IMR-90 (cell line): ENCODE data around the gene HHLA2. TPM values are rescaled to one million over a fixed set of nuclear protein-coding genes. Genes with fewer than 3 reads are reported as not detected.

ENCODE experiments used
- ATAC-seq: fragments of 200-7000 bp; cut with Tn5 transposase; 2 replicates; pipeline ENCODE4 v1.9.1; 2020; ENCODE audit warnings: low read depth, mild to moderate bottlenecking, moderate library complexity
- BruUV-seq: library from RNA; stranded (reverse); fragments of 400-500 nt; replicated peaks from 2 replicates; lab custom pipeline; 2021; lab: Mats Ljungman, UMichigan
- CTCF ChIA-PET: fragments of 300-600 bp; formaldehyde crosslinking; extraction: SDS; loops from one replicate; lab custom pipeline; 2021; ENCODE audit warnings: antibody characterized with exemption; lab: Yijun Ruan, JAX
- POLR2A ChIA-PET: fragments of 300-600 bp; sonication (Branson Sonifier 250); formaldehyde crosslinking; loops from one replicate; lab custom pipeline; 2022; ENCODE audit warnings: antibody characterized with exemption; ENCODE audit not compliant: unreplicated experiment; lab: Charles Lee
- DNase-seq: peaks from one replicate; pipeline ENCODE4 v3.0.0; 2013
- H2AFZ ChIP-seq: replicated peaks from 2 replicates; pipeline ENCODE3; 2013; ENCODE audit warnings: low read length, mild to moderate bottlenecking; ENCODE audit not compliant: poor library complexity
- H2AK5ac ChIP-seq: 2 replicates; pipeline ENCODE4 v1.6.1; 2013; ENCODE audit warnings: low read depth, low read length, inconsistent platforms
- H2AK9ac ChIP-seq: replicated peaks from 2 replicates; pipeline ENCODE3; 2013; ENCODE audit warnings: mild to moderate bottlenecking, low read depth, low read length, moderate library complexity; ENCODE audit not compliant: poor library complexity
- H2BK120ac ChIP-seq: 2 replicates; pipeline ENCODE4 v1.6.1; 2013; ENCODE audit warnings: low read depth, low read length, inconsistent platforms
- H2BK15ac ChIP-seq: 3 replicates; pipeline ENCODE4 v1.6.1; 2013; ENCODE audit warnings: low read depth, low read length, inconsistent platforms
- H2BK20ac ChIP-seq: 2 replicates; pipeline ENCODE4 v1.6.1; 2013; ENCODE audit warnings: low read depth, mild to moderate bottlenecking, inconsistent platforms, low read length, moderate library complexity
- H2BK5ac ChIP-seq: 2 replicates; pipeline ENCODE4 v1.6.1; 2013; ENCODE audit warnings: mild to moderate bottlenecking, low read depth, low read length, inconsistent platforms; ENCODE audit not compliant: poor library complexity, severe bottlenecking
- H3K14ac ChIP-seq: replicated peaks from 2 replicates; pipeline ENCODE4 v1.6.1; 2013; ENCODE audit warnings: low read depth, low read length, inconsistent platforms
- H3K18ac ChIP-seq: 2 replicates; pipeline ENCODE4 v1.6.1; 2013; ENCODE audit warnings: low read depth, low read length, control low read depth
- H3K23ac ChIP-seq: 2 replicates; pipeline ENCODE4 v1.6.1; 2013; ENCODE audit warnings: low read depth, low read length, inconsistent platforms
- H3K27ac ChIP-seq: 2 replicates; pipeline ENCODE4 v1.5.1; 2013; ENCODE audit warnings: mild to moderate bottlenecking, control low read depth, low read length; ENCODE audit not compliant: insufficient read depth
- H3K27me3 ChIP-seq: 2 replicates; pipeline ENCODE4 v1.6.1; 2013; ENCODE audit warnings: low read length; ENCODE audit not compliant: control insufficient read depth, insufficient read depth
- H3K36me3 ChIP-seq: 2 replicates; pipeline ENCODE4 v1.6.1; 2013; ENCODE audit warnings: low read length, mixed read lengths; ENCODE audit not compliant: control insufficient read depth, insufficient read depth
- H3K4ac ChIP-seq: 2 replicates; pipeline ENCODE4 v1.6.1; 2013; ENCODE audit warnings: low read depth, low read length, inconsistent platforms
- H3K4me1 ChIP-seq: 2 replicates; pipeline ENCODE4 v1.6.1; 2013; ENCODE audit warnings: low read length, mixed read lengths; ENCODE audit not compliant: control insufficient read depth, insufficient read depth
- H3K4me2 ChIP-seq: 2 replicates; pipeline ENCODE4 v1.6.1; 2013; ENCODE audit warnings: low read depth, mild to moderate bottlenecking, control low read depth, low read length, moderate library complexity
- H3K4me3 ChIP-seq: 2 replicates; pipeline ENCODE4 v1.5.1; 2013; ENCODE audit warnings: low read depth, mild to moderate bottlenecking, control low read depth, low read length, moderate library complexity; ENCODE audit not compliant: insufficient read depth
- H3K56ac ChIP-seq: 2 replicates; pipeline ENCODE4 v1.6.1; 2013; ENCODE audit warnings: low read length, inconsistent platforms; ENCODE audit not compliant: insufficient read depth; ENCODE audit errors: extremely low read depth
- H3K79me1 ChIP-seq, 2 experiments: 2 replicates each; pipeline ENCODE4 v1.6.1; 2013; ENCODE audit warnings: low read length in 2 of 2, inconsistent platforms in 1 of 2, low read depth in 1 of 2
- H3K9ac ChIP-seq: 2 replicates; pipeline ENCODE4 v1.6.1; 2013; ENCODE audit warnings: low read depth, low read length, control low read depth
- H3K9me1 ChIP-seq: 2 replicates; pipeline ENCODE4 v1.6.1; 2013; ENCODE audit warnings: low read length, inconsistent platforms; ENCODE audit not compliant: insufficient read depth
- H3K9me3 ChIP-seq: 2 replicates; pipeline ENCODE4 v1.6.1; 2013; ENCODE audit warnings: low read length; ENCODE audit not compliant: control insufficient read depth, insufficient read depth
- H4K20me1 ChIP-seq: 2 replicates; pipeline ENCODE4 v1.6.1; 2013; ENCODE audit warnings: low read length, inconsistent platforms; ENCODE audit not compliant: insufficient read depth
- H4K5ac ChIP-seq: 2 replicates; pipeline ENCODE4 v1.6.1; 2013; ENCODE audit warnings: mild to moderate bottlenecking, low read depth, low read length, control low read depth
- H4K8ac ChIP-seq, 2 experiments: 2 replicates each; pipeline ENCODE4 v1.6.1; 2013; ENCODE audit warnings: low read depth in 2 of 2, low read length in 2 of 2, control low read depth in 1 of 2, inconsistent platforms in 1 of 2
- H4K91ac ChIP-seq: 2 replicates; pipeline ENCODE4 v1.6.1; 2013; ENCODE audit warnings: low read depth, low read length, inconsistent platforms; ENCODE audit not compliant: insufficient read depth
- BHLHE40 ChIP-seq: fragments of 150-350 bp; IDR thresholded peaks from 2 replicates; pipeline ENCODE4 v1.6.1; 2016; ENCODE audit warnings: mild to moderate bottlenecking, low read depth, low read length
- MAZ ChIP-seq: IDR thresholded peaks from 2 replicates; pipeline ENCODE4 v1.6.1; 2012; ENCODE audit warnings: low read depth, mild to moderate bottlenecking, low read length, improper control_type of control experiment, moderate library complexity, borderline replicate concordance
- NFE2L2 ChIP-seq: fragments of 150-350 bp; IDR thresholded peaks from 2 replicates; pipeline ENCODE4 v1.6.1; 2016; ENCODE audit warnings: low read depth, mild to moderate bottlenecking, low read length
- RCOR1 ChIP-seq: IDR thresholded peaks from 2 replicates; pipeline ENCODE4 v1.6.1; 2012; ENCODE audit warnings: mild to moderate bottlenecking, low read length, improper control_type of control experiment; ENCODE audit not compliant: insufficient replicate concordance
- RFX5 ChIP-seq: IDR thresholded peaks from 2 replicates; pipeline ENCODE4 v1.8.0; 2012; ENCODE audit warnings: low read depth, mild to moderate bottlenecking, low read length, moderate library complexity
- SMC3 ChIP-seq: fragments of 150-350 bp; IDR thresholded peaks from 2 replicates; pipeline ENCODE4 v1.6.1; 2016; ENCODE audit warnings: low read depth, mild to moderate bottlenecking, antibody characterized with exemption, low read length, moderate library complexity
- USF2 ChIP-seq: fragments of 150-350 bp; IDR thresholded peaks from 2 replicates; pipeline ENCODE4 v1.6.1; 2017; ENCODE audit warnings: mild to moderate bottlenecking, antibody characterized with exemption, low read length, low read depth
- WGBS, 2 experiments: methylation state at CpG; one replicate each; pipeline versions ENCODE4 v1.1.5 to v1.1.7; 2013; ENCODE audit warnings: missing lambda C conversion rate in 2 of 2; ENCODE audit not compliant: insufficient read length in 1 of 2; ENCODE audit errors: extremely low coverage in 2 of 2; 5-methylcytosine and 5-hydroxymethylcytosine counted together
- dilution Hi-C: fragments of 300-500 bp; cut with HindIII; formaldehyde crosslinking; loops from one replicate; pipeline ENCODE4 v1.14.3; 2018; ENCODE audit warnings: low sequenced_read_pairs; ENCODE audit not compliant: unreplicated experiment
- in situ Hi-C: fragments of 300-500 bp; cut with MboI; formaldehyde crosslinking; loops from 3 replicates; pipeline ENCODE4 v1.14.3; 2019; ENCODE audit warnings: low sequenced_read_pairs, inconsistent platforms, mixed read lengths
- intact Hi-C: fragments of 100-400 bp; cut with micrococcal nuclease; formaldehyde crosslinking; loops from 2 replicates; pipeline ENCODE4 v1.10.0; 2022
- polyA plus RNA-seq, 3 experiments: library from polyadenylated mRNA; depleted of rRNA; stranded (reverse); fragments of >200 nt; gene quantifications; 2 replicates each; pipeline ENCODE4 v1.2.3, GENCODE V29; 2012; ENCODE audit warnings: low replicate concordance in 1 of 3
- total RNA-seq: library from RNA; depleted of rRNA; stranded (reverse); fragments of >200 nt; gene quantifications from 2 replicates; pipeline ENCODE4 v1.2.3, GENCODE V29; 2012

HHLA2 gene
- total and polyA plus RNA-seq, 2 of the 4 experiments (the other 2 are of a cell fraction), result not detected

- ChIA-PET POLR2A (no interaction called here), CTCF (no interaction called here)
- Histone ChIP-seq H3K27me3 (no peaks in the 10 kb centered on the region), H3K56ac (no peak overlapping the region), H3K4me2 (no peak overlapping the region), H3K79me1 (no peaks in the 10 kb centered on the region), H4K20me1 (no peaks in the 10 kb centered on the region), H3K9me1 (no peaks in the 10 kb centered on the region), H2BK15ac (no peak overlapping the region), H3K4me3 (no peak overlapping the region), H3K27ac (no peak overlapping the region), H2AK9ac (no peak overlapping the region), H2AFZ (no peak overlapping the region), H4K5ac (no peak overlapping the region), H2BK20ac (no peak overlapping the region), H3K23ac (no peak overlapping the region), H4K8ac (no peak overlapping the region), H2AK5ac (no peak overlapping the region), H3K36me3 (no peaks in the 10 kb centered on the region), H3K9ac (no peak overlapping the region), H4K91ac (no peak overlapping the region), H2BK5ac (no peak overlapping the region), H3K14ac (no peak overlapping the region), H2BK120ac (no peak overlapping the region), H3K4ac (no peak overlapping the region), H3K18ac (no peak overlapping the region), H3K9me3 (no peaks in the 10 kb centered on the region), H3K4me1 (no peaks in the 10 kb centered on the region)
- BruUV-seq, result no TSS peak
- TF ChIP-seq SMC3 (no peak), RFX5 (no peak), BHLHE40 (no peak), MAZ (no peak), USF2 (no peak), NFE2L2 (no peak), RCOR1 (no peak)
- DNase-seq (no peak), ATAC-seq (no peak)
- intact Hi-C loops, result no loop called here
- in situ Hi-C loops, result no loop called here
- dilution Hi-C loops, result no loop called here
- WGBS, 2 experiments, result 50% methylated on average over 1 of the region's 1 CpG; no CpG with 5 or more reads in 1 of the 2 experiments
Measured at GRCh38 chr3:108377384-108377783, 81.0 kb downstream of the HHLA2 start.
